ENCODE data around the gene SLC8A1. TPM values are rescaled to one million over a fixed set of nuclear protein-coding genes. Genes with fewer than 3 reads are reported as not detected.

SLC8A1 gene
- total RNA-seq, 1 donor: 82.9 TPM

- Histone ChIP-seq H3K4me2 (ENCODE audit: insufficient read depth, low read length) (no peak overlapping the region), H3K27me3 (ENCODE audit: insufficient read depth, low read length) (no peaks in the 10 kb centered on the region), H4K20me1 (ENCODE audit: insufficient read depth, low read length) (no peaks in the 10 kb centered on the region), H3K36me3 (ENCODE audit: insufficient read depth, low read length) (no peaks in the 10 kb centered on the region), H3K4me3 (ENCODE audit: insufficient read depth, low read length) (no peak overlapping the region), H3K27ac (ENCODE audit: low read depth, low read length) (no peak overlapping the region), H2AFZ (ENCODE audit: low read length) (no peak overlapping the region), H3K79me2 (ENCODE audit: insufficient read depth, low read length) (peaks cover 4% of the 10 kb centered on the region), H3K9me3 (ENCODE audit: low read depth, low read length) (no peaks in the 10 kb centered on the region), H3K4me1 (ENCODE audit: insufficient read depth, low read length) (no peaks in the 10 kb centered on the region)
- DNase-seq (ENCODE audit: insufficient read length, low spot score, missing footprints): no peak
- TF ChIP-seq, protein P1, sequence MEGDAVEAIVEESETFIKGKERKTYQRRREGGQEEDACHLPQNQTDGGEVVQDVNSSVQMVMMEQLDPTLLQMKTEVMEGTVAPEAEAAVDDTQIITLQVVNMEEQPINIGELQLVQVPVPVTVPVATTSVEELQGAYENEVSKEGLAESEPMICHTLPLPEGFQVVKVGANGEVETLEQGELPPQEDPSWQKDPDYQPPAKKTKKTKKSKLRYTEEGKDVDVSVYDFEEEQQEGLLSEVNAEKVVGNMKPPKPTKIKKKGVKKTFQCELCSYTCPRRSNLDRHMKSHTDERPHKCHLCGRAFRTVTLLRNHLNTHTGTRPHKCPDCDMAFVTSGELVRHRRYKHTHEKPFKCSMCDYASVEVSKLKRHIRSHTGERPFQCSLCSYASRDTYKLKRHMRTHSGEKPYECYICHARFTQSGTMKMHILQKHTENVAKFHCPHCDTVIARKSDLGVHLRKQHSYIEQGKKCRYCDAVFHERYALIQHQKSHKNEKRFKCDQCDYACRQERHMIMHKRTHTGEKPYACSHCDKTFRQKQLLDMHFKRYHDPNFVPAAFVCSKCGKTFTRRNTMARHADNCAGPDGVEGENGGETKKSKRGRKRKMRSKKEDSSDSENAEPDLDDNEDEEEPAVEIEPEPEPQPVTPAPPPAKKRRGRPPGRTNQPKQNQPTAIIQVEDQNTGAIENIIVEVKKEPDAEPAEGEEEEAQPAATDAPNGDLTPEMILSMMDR (IDR thresholded peaks at IDR 0.05; ENCODE audit: extremely low read depth, low read depth, low read length): no peak
Measured at GRCh38 chr2:40258135-40258457, 193.8 kb downstream of the SLC8A1 start.

DNA sequence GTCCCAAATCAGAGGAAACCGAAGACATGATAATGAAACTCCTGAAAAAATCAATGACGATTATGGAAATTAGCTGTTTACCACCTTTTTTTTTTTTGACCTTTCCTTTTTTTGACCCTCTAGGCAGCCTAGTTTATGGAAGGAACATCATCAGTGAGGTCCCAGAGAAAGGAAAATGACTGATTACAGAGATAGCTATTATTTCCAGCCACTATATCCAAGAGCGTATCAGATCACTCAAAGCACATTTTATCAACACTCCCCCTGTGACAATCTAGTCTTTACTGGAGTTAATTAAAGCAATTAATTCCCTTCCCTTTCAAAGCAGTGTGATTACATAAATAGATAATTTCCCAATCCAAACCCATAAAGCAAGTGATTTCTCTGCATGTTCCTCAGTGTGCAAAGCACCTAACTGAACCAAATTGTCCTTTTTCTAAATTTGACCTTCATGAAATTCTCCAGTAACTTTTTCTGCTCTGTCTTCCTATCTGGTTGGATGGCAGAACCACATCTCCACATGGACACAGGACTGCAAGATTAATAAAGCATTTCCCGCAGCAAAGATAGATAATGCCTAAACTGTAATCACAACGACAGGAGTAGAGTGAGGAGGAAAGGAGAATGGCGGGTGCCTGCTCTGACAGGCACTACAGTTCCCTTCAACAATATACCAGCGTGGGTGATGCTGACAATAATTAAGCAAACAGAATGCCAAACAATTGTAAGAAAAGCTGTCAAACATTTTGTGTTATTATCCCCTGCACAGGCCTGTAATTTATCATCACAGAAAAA lies 194.4 kb downstream of the SLC8A1 start:
- Histone ChIP-seq H3K27ac (ENCODE audit: low read depth, low read length) (no peak overlapping the region), H3K4me2 (ENCODE audit: insufficient read depth, low read length) (no peak overlapping the region), H3K9me3 (ENCODE audit: low read depth, low read length) (no peaks in the 10 kb centered on the region), H2AFZ (ENCODE audit: low read length) (no peak overlapping the region), H4K20me1 (ENCODE audit: insufficient read depth, low read length) (no peaks in the 10 kb centered on the region), H3K4me1 (ENCODE audit: insufficient read depth, low read length) (no peaks in the 10 kb centered on the region), H3K79me2 (ENCODE audit: insufficient read depth, low read length) (peaks cover 4% of the 10 kb centered on the region), H3K36me3 (ENCODE audit: insufficient read depth, low read length) (no peaks in the 10 kb centered on the region), H3K27me3 (ENCODE audit: insufficient read depth, low read length) (no peaks in the 10 kb centered on the region), H3K4me3 (ENCODE audit: insufficient read depth, low read length) (no peak overlapping the region)
- TF ChIP-seq, protein P1 (IDR thresholded peaks at IDR 0.05; ENCODE audit: extremely low read depth, low read depth, low read length): no peak
- no peak for DNase-seq (ENCODE audit: insufficient read length, low spot score, missing footprints)

DNA sequence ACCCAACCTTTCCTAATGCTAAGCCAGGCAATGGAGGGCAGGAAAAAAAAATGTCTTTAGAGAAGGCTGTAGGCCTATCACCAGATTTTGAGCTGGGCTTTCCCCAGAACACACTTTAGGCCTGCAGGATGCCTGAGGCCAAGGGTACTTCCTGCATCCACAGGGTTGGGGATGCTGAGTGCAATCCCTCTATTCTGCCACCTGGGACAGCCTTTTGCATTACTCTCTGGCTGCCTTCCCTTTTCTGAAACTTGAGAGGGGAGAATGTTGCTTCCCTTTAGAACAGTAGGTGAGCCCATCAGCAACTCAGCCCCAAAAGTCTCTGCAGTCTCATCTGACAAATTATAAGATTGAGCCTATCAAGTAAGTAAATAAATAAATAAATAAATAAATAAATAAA lies 195.2 kb downstream of the SLC8A1 start:
- Histone ChIP-seq H3K4me1 (ENCODE audit: insufficient read depth, low read length) (no peaks in the 10 kb centered on the region), H4K20me1 (ENCODE audit: insufficient read depth, low read length) (no peaks in the 10 kb centered on the region), H2AFZ (ENCODE audit: low read length) (no peak overlapping the region), H3K36me3 (ENCODE audit: insufficient read depth, low read length) (no peaks in the 10 kb centered on the region), H3K9me3 (ENCODE audit: low read depth, low read length) (no peaks in the 10 kb centered on the region), H3K4me2 (ENCODE audit: insufficient read depth, low read length) (no peak overlapping the region), H3K79me2 (ENCODE audit: insufficient read depth, low read length) (peaks cover 4% of the 10 kb centered on the region), H3K27me3 (ENCODE audit: insufficient read depth, low read length) (no peaks in the 10 kb centered on the region), H3K4me3 (ENCODE audit: insufficient read depth, low read length) (no peak overlapping the region), H3K27ac (ENCODE audit: low read depth, low read length) (no peak overlapping the region)
- DNase-seq (ENCODE audit: insufficient read length, low spot score, missing footprints): no peak
- TF ChIP-seq, protein P1 (IDR thresholded peaks at IDR 0.05; ENCODE audit: extremely low read depth, low read depth, low read length): peak; percentile 20

DNA sequence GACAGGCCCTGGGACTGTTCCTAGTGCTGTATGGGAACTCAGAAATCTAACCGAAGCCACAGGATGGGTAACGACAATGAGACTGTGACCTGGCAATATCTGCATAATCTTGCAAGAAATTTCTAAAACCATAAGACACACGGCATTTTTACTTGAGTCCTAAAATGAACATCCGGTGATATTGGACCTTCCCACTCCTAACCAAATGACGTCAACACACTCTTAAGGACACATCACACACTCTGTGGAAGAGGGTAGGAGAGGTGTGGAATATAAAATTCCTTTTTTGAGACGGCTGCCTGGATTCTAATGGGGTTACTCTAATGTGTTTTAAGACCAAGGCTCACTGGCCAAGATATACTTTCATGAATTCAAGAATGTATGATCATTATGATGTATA lies 195.9 kb downstream of the SLC8A1 start:
- no peaks in the 10 kb centered on the region for H3K79me2 ChIP-seq (ENCODE audit: insufficient read depth, low read length)
- H3K27me3 ChIP-seq (ENCODE audit: insufficient read depth, low read length): no peaks in the 10 kb centered on the region
- no peak overlapping the region for H3K27ac ChIP-seq (ENCODE audit: low read depth, low read length)
- DNase-seq (ENCODE audit: insufficient read length, low spot score, missing footprints): no peak
- no peak overlapping the region for H3K4me3 ChIP-seq (ENCODE audit: insufficient read depth, low read length)
- no peaks in the 10 kb centered on the region for H3K4me1 ChIP-seq (ENCODE audit: insufficient read depth, low read length)
- H3K4me2 ChIP-seq (ENCODE audit: insufficient read depth, low read length): no peak overlapping the region
- TF ChIP-seq, protein P1 (IDR thresholded peaks at IDR 0.05; ENCODE audit: extremely low read depth, low read depth, low read length): no peak
- H2AFZ ChIP-seq (ENCODE audit: low read length): no peak overlapping the region
- H3K36me3 ChIP-seq (ENCODE audit: insufficient read depth, low read length): no peaks in the 10 kb centered on the region
- H3K9me3 ChIP-seq (ENCODE audit: low read depth, low read length): no peaks in the 10 kb centered on the region
- no peaks in the 10 kb centered on the region for H4K20me1 ChIP-seq (ENCODE audit: insufficient read depth, low read length)

Measured in osteoblast (primary cell).